ENCODE data around the gene NRDC. TPM values are rescaled to one million over a fixed set of nuclear protein-coding genes. Genes with fewer than 3 reads are reported as not detected.

NRDC gene
- polyA plus RNA-seq, 3 donors: 66.8 to 92.0 (median 74.3) TPM

DNA sequence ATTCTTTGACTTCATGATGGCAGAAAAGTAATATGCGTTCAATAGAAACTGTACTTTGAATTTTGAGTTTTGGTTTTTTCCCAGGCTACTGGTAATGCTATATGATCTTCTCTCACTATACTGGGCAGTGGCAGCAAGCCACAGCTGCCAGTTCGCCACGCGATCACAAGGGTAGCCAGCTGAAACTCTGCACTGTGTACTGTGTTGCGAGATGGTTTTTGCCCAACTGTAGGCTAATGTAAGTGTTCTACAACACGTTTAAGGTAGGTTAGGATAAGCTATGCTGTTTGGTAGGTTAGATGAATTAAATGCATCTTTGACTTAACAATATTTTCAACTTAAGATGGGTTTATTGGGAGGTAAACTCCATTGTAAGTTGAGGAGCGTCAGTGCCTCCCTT lies 123.1 kb downstream of the NRDC start:
- Histone ChIP-seq H3K27ac (ENCODE audit: low read depth in 1 of 2, low read length in 2 of 2) (no peak overlapping the region), H3K4me2 (replicated peaks; ENCODE audit: extremely low read depth, low read length, poor library complexity, severe bottlenecking) (no peak overlapping the region), H3K9ac (ENCODE audit: insufficient read depth, low read length, poor library complexity, severe bottlenecking) (no peak overlapping the region), H3K27me3 (ENCODE audit: control insufficient read depth in 2 of 2, insufficient read depth in 2 of 2, low read length in 2 of 2) (no peaks in the 10 kb centered on the region), H4K20me1 (ENCODE audit: insufficient read depth, low read length) (no peaks in the 10 kb centered on the region), H3K36me3 (replicated peaks in 1 of 2; ENCODE audit: control insufficient read depth in 1 of 2, insufficient read depth in 2 of 2, low read length in 2 of 2) (peaks cover 15 to 48% of the 10 kb centered on the region in 2 donors), H3K9me3 (replicated peaks in 1 of 2; ENCODE audit: control insufficient read depth in 1 of 2, insufficient read depth in 1 of 2, low read length in 2 of 2) (no peaks in the 10 kb centered on the region), H2AFZ (ENCODE audit: insufficient read depth, low read depth, low read length, poor library complexity, severe bottlenecking) (no peak overlapping the region), H3K4me1 (ENCODE audit: control insufficient read depth in 1 of 2, insufficient read depth in 2 of 2, low read length in 2 of 2) (no peaks in the 10 kb centered on the region), H3K79me2 (ENCODE audit: insufficient read depth, low read length) (no peaks in the 10 kb centered on the region), H3K4me3 (replicated peaks in 1 of 3; ENCODE audit: low read depth in 2 of 3, low read length in 3 of 3) (no peak overlapping the region)
- H3K27ac Mint-ChIP-seq: no peak overlapping the region
- 100% methylated on average over 4 of the region's 7 CpGs for WGBS (ENCODE audit: insufficient coverage)
- no peak for DNase-seq
- intact Hi-C loops (cut with micrococcal nuclease): no loop called here
- TF ChIP-seq, protein P1, sequence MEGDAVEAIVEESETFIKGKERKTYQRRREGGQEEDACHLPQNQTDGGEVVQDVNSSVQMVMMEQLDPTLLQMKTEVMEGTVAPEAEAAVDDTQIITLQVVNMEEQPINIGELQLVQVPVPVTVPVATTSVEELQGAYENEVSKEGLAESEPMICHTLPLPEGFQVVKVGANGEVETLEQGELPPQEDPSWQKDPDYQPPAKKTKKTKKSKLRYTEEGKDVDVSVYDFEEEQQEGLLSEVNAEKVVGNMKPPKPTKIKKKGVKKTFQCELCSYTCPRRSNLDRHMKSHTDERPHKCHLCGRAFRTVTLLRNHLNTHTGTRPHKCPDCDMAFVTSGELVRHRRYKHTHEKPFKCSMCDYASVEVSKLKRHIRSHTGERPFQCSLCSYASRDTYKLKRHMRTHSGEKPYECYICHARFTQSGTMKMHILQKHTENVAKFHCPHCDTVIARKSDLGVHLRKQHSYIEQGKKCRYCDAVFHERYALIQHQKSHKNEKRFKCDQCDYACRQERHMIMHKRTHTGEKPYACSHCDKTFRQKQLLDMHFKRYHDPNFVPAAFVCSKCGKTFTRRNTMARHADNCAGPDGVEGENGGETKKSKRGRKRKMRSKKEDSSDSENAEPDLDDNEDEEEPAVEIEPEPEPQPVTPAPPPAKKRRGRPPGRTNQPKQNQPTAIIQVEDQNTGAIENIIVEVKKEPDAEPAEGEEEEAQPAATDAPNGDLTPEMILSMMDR (IDR thresholded peaks at IDR 0.05): no peak
- peaks cover 45 to 52% of the 10 kb centered on the region in 2 donors for H3K36me3 Mint-ChIP-seq
- H3K27me3 Mint-ChIP-seq (ENCODE audit: low read depth in 3 of 3): no peaks in the 10 kb centered on the region
- no peak overlapping the region for H3K4me3 Mint-ChIP-seq
- no peaks in the 10 kb centered on the region for H3K4me1 Mint-ChIP-seq
- H3K9me3 Mint-ChIP-seq: peaks cover 0 to 3% (median 0%) of the 10 kb centered on the region in 7 donors

DNA sequence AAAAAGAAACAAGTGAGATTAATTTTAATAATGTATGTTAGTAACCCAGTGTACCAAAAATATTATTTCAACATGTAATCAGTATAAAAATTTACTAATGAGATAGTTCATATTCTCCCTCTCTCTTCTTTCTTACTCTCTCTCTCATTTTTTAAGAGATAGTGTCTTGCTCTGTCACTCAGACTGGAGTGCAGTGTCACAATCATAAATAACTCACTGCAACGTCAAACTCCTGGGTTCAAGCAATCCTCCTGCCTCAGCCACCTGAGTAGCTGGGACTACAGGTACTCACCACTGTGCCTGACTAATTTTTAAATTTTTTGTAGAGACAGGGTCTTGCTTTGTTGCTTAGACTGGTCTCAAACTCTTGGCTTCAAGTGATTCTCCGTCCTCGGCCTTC lies 123.9 kb downstream of the NRDC start:
- H3K36me3 ChIP-seq (replicated peaks in 1 of 2; ENCODE audit: control insufficient read depth in 1 of 2, insufficient read depth in 2 of 2, low read length in 2 of 2): peaks cover 15 to 48% of the 10 kb centered on the region in 2 donors
- no peaks in the 10 kb centered on the region for H3K79me2 ChIP-seq (ENCODE audit: insufficient read depth, low read length)
- TF ChIP-seq, protein P1 (IDR thresholded peaks at IDR 0.05): no peak
- peaks cover 43 to 51% of the 10 kb centered on the region in 2 donors for H3K36me3 Mint-ChIP-seq
- H3K4me3 Mint-ChIP-seq: no peak overlapping the region
- H3K9ac ChIP-seq (ENCODE audit: insufficient read depth, low read length, poor library complexity, severe bottlenecking): no peak overlapping the region
- no peaks in the 10 kb centered on the region for H3K4me1 ChIP-seq (ENCODE audit: control insufficient read depth in 1 of 2, insufficient read depth in 2 of 2, low read length in 2 of 2)
- H3K4me1 Mint-ChIP-seq: no peaks in the 10 kb centered on the region
- H3K4me3 ChIP-seq (replicated peaks in 1 of 3; ENCODE audit: low read depth in 2 of 3, low read length in 3 of 3): no peak overlapping the region
- intact Hi-C loops (cut with micrococcal nuclease): no loop called here
- no peak overlapping the region for H3K27ac Mint-ChIP-seq
- H3K27me3 ChIP-seq (ENCODE audit: control insufficient read depth in 2 of 2, insufficient read depth in 2 of 2, low read length in 2 of 2): no peaks in the 10 kb centered on the region
- H3K4me2 ChIP-seq (replicated peaks; ENCODE audit: extremely low read depth, low read length, poor library complexity, severe bottlenecking): no peak overlapping the region
- H2AFZ ChIP-seq (ENCODE audit: insufficient read depth, low read depth, low read length, poor library complexity, severe bottlenecking): no peak overlapping the region
- no peaks in the 10 kb centered on the region for H3K9me3 ChIP-seq (replicated peaks in 1 of 2; ENCODE audit: control insufficient read depth in 1 of 2, insufficient read depth in 1 of 2, low read length in 2 of 2)
- H3K27ac ChIP-seq (ENCODE audit: low read depth in 1 of 2, low read length in 2 of 2): no peak overlapping the region
- DNase-seq: no peak
- no peaks in the 10 kb centered on the region for H4K20me1 ChIP-seq (ENCODE audit: insufficient read depth, low read length)
- no peaks in the 10 kb centered on the region for H3K27me3 Mint-ChIP-seq (ENCODE audit: low read depth in 3 of 3)
- 89% methylated on average over 3 of the region's 3 CpGs for WGBS (ENCODE audit: insufficient coverage)
- peaks cover 0 to 3% (median 0%) of the 10 kb centered on the region in 7 donors for H3K9me3 Mint-ChIP-seq
